GM18907 (cell line): ENCODE data around the gene ESYT2.

Experiments
- ATAC-seq: cut with Tn5 transposase; IDR thresholded peaks from one replicate; pipeline ENCODE4 v1.9.1; 2021; ENCODE audit warnings: mild to moderate bottlenecking, moderate library complexity; ENCODE audit not compliant: unreplicated experiment

ESYT2 gene

DNA sequence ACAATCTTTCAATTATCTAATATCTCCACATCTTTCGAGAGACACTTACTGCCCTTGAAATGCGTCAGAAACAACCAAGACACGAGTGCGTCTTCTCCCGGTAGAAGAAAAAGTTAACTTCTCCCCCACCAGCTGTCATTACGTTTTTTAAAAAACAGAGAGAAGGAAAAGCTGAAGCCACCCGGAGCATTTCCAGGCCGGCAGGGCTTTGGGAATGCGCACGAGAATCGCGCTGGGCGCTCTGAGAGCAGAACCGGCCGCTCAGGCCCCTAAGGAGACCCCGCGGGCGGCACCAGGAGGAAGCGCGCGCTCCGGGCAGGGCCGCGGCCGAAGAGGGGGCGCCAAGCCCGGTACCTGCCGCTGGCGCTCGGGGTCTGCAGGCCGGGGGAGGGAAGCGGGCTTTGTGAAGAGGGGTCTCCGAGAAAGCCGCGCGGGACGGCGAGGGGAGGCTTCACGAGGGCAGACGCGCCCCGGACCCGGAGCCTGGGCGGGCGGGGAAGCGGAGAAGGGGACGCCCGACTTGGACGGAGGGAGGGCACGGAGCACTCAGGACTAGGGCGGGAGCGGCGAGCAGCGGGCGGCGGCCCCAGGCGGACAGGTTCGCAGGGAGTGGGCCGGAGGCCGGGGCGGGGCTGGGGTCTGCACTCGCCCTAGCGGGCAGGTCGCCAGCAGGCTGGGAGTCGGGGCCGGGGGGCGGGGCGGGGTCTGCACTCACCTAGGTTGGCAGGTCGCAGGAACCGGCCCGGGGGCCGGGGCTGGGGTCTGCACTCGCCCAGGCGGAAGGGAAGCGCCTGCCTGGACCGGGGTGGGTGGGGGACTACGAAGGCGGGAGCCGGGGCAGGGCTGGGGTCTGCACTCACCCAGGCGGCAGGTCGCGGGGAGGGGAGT, 932 bp downstream of the ESYT2 start:
- ATAC-seq, result peak; percentile 6

- ATAC-seq, result no peak
Observed at GRCh38 chr7:158827411-158828132, 1.7 kb downstream of the ESYT2 start.

DNA sequence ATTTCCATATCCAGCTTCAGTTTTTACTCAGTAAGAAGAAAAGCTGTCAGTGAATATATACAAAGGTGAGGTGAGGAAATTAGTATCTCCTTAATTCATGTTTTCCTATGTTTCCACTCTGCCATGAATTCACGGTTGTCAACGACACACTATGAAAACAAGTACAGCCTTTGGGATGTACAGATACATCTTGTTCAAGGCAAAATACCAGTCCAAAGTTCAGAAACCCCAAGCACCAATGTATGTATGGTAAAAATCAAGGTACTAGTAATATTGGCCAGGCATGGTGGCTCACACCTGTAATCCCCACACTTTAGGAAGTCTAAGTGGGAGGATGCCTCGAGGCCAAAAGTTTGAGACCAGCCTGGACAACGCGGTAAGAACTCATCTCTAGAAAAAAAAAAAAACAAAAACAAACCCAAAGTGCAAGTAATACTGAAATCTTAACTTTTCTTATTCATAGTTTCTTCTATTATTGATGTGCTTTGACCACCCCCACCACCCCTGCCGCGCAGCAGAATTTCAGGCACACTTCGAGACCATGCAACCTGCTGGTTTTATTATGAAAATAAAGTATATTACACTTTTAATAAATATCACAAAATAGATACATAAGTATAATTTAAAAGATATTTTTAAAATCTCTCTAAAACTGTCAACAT, 3.5 kb downstream of the ESYT2 start:
- ATAC-seq, result no peak

DNA sequence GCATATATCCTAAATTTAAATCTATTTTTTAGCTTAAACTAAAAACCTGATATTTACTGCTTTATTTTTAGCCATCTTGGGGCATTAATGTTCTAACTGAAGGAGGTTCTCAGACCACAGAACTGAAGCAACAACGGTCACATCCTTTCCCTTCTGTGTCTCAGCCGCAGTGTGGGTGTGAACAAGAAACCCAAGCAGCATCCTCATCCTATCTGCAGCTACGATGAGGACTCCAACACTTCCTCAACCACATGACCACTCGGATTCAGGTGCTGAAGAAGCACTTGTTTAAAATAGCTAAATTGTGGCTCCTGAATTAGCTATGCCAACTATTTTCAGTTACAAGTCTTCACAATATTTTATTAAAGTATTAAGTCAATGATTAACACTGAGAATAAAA, 5.3 kb downstream of the ESYT2 start:
- peak; percentile 77 for ATAC-seq

DNA sequence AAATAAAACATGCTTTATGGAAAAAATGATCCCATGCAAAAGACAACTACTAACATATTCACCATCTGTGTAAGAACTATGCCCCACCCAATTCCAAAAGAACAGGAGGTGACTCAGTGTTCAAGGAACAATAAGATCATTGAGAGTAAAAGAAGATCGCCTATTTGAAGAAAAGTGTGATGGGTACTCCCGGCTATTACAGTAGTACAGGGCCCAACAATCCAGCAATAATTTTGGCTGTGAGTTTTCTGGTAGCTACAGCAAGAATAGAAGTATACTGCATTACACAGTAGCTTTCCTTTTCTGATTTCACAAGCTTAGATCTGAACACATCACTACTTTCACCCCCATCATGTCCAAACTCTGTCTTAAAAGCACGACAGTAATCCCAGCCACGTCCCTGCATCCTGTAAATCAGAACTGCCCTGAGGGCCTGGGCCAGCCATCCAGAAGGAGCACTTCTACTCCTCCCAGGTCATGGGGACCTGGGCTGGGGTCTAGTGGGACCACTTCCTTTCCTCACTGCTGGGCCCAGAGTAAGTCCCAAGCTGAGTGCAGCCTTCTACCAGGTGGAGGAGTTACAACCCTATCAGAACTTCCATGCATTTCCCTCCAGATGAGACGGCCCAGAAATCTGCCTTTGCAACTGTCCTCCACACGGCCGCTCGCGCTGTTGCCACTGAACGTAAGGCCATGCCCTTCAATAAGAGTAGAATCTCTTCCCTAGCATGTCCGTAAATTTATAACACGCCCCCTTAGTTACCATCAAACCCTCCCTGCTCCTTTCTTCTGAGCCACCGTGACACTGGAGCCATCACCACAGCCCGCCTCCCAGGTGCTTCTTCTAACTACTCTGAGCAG, 7.9 kb downstream of the ESYT2 start:
- ATAC-seq, result no peak

GRCh38 chr7:158820656-158821055, 8.7 kb downstream of the ESYT2 start:
- no peak for ATAC-seq

DNA sequence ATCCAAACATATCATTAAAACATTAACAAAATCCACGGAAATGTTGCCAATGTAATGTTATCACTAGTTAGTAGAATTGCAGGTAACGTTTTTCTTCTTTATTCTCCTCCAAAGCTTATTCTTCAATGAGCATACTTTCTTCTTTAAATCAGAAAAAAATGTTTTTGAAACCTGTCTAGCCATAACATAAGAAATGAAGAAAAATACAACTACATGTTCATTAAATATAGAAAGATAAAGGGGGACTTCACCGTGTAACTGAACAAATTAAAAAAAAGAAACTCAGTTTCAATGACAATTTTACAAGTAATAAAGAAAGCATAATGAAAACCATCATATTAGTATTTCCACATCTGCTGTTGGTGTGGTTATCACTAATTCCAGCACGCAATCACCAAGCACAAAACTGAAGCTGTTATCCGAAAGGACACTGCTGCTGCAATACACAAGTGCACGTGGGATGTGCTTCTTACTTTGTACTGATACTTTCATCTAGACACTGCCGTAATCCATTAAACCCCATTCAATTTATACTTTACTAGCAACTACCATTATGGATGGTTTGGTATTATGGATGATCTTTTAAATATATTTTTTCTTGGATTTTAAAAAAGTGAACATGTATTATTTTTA, 9.6 kb downstream of the ESYT2 start:
- ATAC-seq, result no peak

GRCh38 chr7:158818325-158819213, 10.7 kb downstream of the ESYT2 start:
- ATAC-seq, result peak; percentile 79

GRCh38 chr7:158816995-158817394, 12.3 kb downstream of the ESYT2 start:
- no peak for ATAC-seq

- no peak for ATAC-seq
Observed at GRCh38 chr7:158816271-158816670, 13.0 kb downstream of the ESYT2 start.

- no peak for ATAC-seq
Observed at GRCh38 chr7:158815800-158816128, 13.5 kb downstream of the ESYT2 start.

DNA sequence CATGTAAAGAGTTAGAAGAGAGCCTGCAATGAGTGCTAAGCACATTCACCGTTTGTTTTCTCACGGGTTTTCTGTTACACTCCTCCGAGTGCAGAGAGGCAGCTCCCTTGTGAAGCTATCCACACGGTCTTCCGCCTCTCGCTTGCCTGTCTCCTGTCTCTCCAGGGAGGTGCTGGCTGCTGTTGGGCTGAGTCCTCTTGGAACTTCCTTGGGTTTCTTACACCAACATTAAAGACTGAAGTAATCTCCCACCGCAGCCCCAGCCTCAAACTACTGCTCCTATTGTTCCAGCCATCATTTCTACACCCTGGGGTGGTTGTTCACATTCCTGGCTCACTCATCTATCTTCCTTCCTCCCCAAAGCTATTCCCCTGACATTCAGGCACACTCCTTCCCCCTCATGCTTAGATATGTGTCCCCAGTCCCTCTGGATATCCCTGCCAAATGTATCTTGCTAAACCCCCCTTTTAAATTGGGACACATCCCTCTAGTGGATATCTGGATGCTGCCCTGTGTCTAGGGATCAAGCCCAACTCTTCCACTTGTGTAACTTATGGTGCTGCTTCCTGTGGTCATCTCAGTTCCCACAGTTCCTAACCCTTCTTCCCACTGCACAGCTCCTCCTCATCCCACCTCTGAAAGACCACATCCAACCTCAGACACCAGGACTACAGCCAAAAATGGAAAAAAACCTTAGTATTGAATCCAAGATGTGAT, 14.1 kb downstream of the ESYT2 start:
- no peak for ATAC-seq

- peak; percentile 61 for ATAC-seq
Observed at GRCh38 chr7:158814637-158815036, 14.7 kb downstream of the ESYT2 start.

DNA sequence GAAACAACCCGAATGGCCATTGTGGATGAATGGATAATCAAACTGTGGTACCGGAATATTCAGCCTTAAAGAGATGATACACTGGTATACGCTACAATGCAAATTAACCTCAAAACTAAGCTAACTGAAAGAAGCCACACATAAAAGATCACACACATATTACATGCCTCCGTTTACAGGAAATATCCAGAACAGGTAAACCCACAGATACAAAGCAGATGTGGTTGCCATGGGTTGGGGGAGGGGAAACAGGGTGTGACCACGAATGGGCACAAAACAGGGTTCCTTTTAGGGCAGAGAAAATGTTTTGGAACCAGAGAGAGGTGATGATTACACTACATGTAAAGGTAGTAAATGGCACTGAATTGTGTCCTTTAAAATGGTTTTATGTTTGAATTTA, 16.6 kb downstream of the ESYT2 start:
- ATAC-seq, result no peak

- no peak for ATAC-seq
Observed at GRCh38 chr7:158811894-158812293, 17.4 kb downstream of the ESYT2 start.

DNA sequence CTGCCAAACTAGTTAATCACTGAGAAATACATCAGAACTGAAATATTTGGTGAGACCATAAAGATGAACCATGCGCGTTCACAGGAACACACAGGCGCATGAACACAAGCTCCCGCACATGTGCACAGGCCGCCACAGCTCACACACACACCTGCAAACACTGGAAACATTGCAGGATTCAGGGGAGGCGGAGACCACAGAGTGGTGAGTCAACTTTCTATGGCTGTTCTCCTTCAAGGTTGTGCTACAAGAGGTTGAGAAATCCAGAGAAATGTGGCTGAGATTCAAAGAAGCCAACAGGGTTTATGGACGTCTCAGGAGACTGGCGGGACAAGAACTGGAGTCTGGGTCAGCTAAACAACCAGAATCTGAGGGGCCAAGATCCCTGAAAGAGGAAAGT, 17.8 kb downstream of the ESYT2 start:
- ATAC-seq, result no peak

DNA sequence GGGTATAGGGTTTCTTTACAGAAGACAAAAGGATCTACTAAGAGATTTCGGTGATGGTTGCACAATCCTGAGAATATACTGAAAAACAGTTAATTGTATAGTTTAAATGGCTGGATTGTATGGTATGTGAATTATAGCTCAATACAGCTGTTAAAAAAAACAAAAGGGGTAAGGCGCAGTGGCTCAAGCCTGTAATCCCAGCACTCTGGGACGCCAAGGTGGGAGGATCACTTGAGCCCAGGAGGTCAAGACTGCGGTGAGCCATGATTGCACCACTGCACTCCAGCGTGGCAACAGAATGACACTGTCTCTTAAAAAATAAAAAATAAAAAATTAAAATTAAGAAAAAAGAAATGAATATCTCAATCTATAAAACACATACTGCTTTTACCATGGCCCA, 18.5 kb downstream of the ESYT2 start:
- ATAC-seq, result no peak

DNA sequence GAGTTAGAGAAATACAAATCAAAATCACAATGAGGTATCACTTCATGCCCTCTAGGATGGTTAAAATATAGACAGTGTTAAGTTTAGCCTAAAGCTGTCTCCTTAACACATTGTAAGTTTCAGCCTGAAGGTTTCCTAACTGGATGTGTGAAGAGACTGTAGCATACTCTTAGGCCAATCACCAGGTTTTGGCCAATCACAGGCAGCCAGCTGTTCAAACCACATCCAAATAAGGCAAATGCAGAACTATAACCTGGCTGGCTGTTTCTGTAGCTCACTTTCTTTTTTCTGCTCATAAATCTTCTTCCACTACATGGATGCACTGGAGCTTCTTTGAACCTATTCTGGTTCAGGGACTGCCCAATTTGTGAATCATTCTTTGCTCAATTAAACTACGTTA, 19.7 kb downstream of the ESYT2 start:
- ATAC-seq, result peak; percentile 79

DNA sequence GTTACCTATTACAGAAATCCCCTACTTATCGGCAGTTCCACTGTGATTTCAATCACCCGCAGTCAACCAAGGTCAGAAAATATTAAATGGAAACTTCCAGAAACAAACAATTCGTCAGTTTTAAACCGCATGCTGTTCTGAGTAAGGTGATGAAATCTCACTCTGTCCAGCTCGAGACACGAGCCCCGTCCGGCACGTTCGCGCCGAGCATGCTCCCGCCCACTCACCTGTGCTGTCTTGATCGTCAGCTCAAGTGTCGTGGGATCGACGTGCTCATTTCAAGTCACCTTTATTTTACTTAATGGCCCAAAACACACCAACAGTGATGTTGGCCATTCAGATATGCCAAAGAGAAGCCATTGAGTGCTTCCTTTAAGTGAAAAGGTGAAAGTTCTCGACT, 21.2 kb downstream of the ESYT2 start:
- no peak for ATAC-seq
